ENCODE measurements around the gene CRIP1. TPM values are rescaled to one million over a fixed set of nuclear protein-coding genes. Genes with fewer than 3 reads are reported as not detected.

CRIP1 gene
- total RNA-seq, 1 experiment from 2014 or later = 6.9 TPM

DNA sequence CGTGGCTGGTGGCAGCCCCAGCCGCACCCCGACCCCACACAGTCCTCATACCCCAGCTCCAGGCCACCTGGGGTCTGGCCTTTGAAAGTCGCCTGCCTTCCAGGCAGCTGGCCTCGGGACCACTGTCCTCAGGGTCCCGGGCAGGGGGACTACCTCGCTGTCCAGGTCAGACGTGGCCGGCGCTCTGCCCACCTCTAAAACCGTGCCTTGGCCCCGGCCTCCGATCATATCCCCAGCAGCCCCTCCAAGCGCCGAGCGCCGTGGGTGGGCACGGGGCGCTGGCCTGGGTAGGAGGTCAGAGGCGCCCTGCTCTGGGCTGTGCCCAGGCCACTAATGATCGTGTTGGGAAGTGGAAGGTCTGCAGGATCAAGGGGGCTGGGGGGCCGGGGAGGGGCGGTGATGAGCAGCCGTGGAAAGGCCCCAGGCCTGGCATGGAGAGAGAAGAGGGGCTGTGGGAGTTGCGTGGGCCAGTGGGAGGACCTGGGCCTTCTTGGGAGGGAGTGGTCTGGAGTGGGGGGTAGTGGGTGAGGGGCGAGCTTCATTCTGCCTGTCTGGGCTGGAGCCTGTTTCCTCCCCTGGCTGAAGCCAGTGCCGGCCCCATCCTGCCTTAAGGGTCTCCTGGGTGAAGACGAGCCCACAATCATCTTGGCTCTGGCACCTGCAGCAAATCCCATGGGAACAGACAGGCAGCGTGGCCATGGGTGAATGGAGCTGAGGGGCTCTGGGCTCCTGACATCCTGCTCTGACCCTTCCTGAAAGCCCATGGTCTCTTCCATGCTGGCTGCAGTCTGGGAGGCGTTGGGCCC, 44.6 kb downstream of the CRIP1 start:
- Histone ChIP-seq H3K23ac (ENCODE audit: insufficient read length, low read depth, low read length) (no peak overlapping the region), H2BK12ac (ENCODE audit: insufficient read length, low read depth, low read length) (no peak overlapping the region), H2BK15ac (ENCODE audit: low read depth, low read length) (no peak overlapping the region), H2BK5ac (ENCODE audit: insufficient read length, low read length) (no peak overlapping the region), H3T11ph (ENCODE audit: low read length) (no peak overlapping the region), H3K27ac (ENCODE audit: insufficient read length, low read depth, low read length) (no peak overlapping the region), H2AK5ac (ENCODE audit: insufficient read length, low read length) (no peak overlapping the region), H3K18ac (ENCODE audit: insufficient read length, low read depth, low read length) (no peak overlapping the region), H3K4me1 (ENCODE audit: insufficient read depth, low read length) (no peaks in the 10 kb centered on the region), H3K14ac (ENCODE audit: insufficient read depth, low read length) (no peak overlapping the region; the same call in 1 of the 2 replicates), H3K79me2 (ENCODE audit: insufficient read depth, low read length) (no peaks in the 10 kb centered on the region), H4K20me1 (ENCODE audit: control insufficient read depth, insufficient read depth, insufficient read length) (no peaks in the 10 kb centered on the region), H4K5ac (ENCODE audit: insufficient read length, low read depth, low read length) (no peak overlapping the region), H3K4ac (ENCODE audit: low read depth, low read length) (no peak overlapping the region), H3K56ac (ENCODE audit: insufficient read length, low read depth, low read length) (no peak overlapping the region), H3K27me3 (ENCODE audit: insufficient read depth, low read length) (peaks cover 10% of the 10 kb centered on the region; the same call in 1 of the 2 replicates), H3K4me2 (ENCODE audit: insufficient read depth, insufficient read length, low read length) (no peak overlapping the region), H3K9ac (ENCODE audit: extremely low read depth, insufficient read length, low read length) (no peak overlapping the region), H2AFZ (ENCODE audit: low read length) (no peak overlapping the region), H2BK20ac (ENCODE audit: low read depth, low read length, poor library complexity, severe bottlenecking) (no peak overlapping the region), H4K91ac (ENCODE audit: insufficient read length, low read depth, low read length) (no peak overlapping the region), H3K9me3 (ENCODE audit: control insufficient read depth, low read depth, low read length) (no peaks in the 10 kb centered on the region), H2BK120ac (ENCODE audit: low read depth, low read length, poor library complexity, severe bottlenecking) (no peak overlapping the region), H3K23me2 (ENCODE audit: insufficient read length, low read depth, low read length, poor library complexity, severe bottlenecking) (peaks cover 3% of the 10 kb centered on the region), H3K79me1 (ENCODE audit: insufficient read depth, low read depth, low read length, poor library complexity, severe bottlenecking) (no peaks in the 10 kb centered on the region), H4K8ac (replicated peaks; ENCODE audit: insufficient read length, low read depth, low read length) (no peak overlapping the region)
- WGBS (ENCODE audit: extremely low coverage, insufficient read length, low lambda C conversion rate) = no CpG with 5 or more reads among the region's 30 CpGs
- Mint-ChIP-seq H3K27ac (no peak overlapping the region), H3K4me1 (no peaks in the 10 kb centered on the region), H3K9me3 (peaks cover 0 to 48% of the 10 kb centered on the region in 2 experiments; a peak in 2 of 5 replicates), H3K36me3 (ENCODE audit: insufficient read depth in 1 of 3, low read depth in 3 of 3) (no peaks in the 10 kb centered on the region; a peak in 1 of 7 replicates), H3K4me3 (no peak overlapping the region), H3K27me3 (ENCODE audit: low read depth) (peaks cover 38% of the 10 kb centered on the region)
- no peak for DNase-seq
- no peak for TF ChIP-seq CTCF (conservative IDR thresholded peaks at IDR 0.05)
